NCI-H1105 (cell line): ENCODE measurements around the gene NRDE2.
A peak's percentile ranks its signal among the peaks of the same experiment; 100 is the strongest.
"Not testable (repeated sequence)": the region's sequence is repeated elsewhere in the genome, so short reads cannot be mapped to it uniquely, and the experiment has no call there.

Source experiments
- DNase-seq: peaks from one replicate; lab custom pipeline; 2025; lab: John Stamatoyannopoulos, UW

The NRDE2 gene

DNA sequence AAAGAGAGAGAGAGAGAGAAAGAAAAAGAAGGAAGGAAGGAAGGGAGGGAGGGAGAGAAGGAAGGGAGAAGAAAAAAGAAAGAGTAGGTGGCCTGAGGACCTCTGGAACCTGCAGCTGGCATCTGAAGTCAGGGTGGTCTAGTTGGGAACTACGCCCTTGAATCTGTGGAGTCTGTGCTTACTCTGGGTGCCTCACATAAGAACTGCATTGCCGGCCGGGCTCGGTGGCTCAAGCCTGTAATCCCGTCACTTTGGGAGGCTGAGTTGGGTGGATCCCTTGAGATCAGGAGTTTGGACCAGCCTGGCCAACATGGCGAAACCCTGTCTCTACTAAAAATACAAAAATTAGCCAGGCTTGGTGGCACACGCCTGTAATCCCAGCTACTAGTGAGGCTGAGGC lies 10.0 kb upstream of the NRDE2 start:
- DNase-seq = no peak

DNA sequence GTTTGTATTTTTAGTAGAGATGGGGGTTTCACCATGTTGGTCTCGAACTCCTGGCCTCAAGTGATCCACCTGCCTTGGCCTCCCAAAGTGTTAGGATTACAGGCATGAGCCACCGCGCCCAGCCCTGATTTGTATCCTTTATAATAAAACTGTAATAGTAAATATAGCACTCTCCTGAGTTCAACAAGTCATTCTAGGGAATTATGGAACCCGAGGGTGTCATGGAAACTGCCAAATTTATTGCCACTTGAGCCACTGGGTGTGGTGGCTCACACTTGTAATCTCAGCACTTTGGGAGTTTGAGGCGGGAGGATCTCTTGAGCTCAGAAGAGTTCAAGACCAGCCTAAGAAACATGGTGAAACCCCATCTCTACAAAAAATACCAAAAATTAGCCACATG lies 9.5 kb upstream of the NRDE2 start:
- DNase-seq = not testable (repeated sequence)

DNA sequence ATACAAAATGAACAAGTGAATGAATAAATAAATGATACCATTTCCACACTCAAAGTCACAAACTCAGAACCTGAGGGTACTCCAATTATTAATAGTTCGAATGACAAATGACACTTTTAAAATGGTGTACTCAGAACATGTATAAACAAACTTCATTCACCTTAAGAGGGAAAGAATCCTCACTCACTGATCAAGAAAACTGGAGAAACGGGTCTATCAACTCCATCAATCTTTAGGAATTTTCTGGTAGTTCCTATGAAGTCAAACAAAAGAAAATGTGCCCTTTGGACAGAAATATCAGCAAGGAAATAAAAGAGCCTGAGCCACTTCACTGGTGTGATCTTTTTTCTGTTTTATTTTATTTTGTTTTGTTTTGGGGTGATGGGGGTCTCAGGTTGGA lies 5.2 kb upstream of the NRDE2 start:
- no peak for DNase-seq

GRCh38 chr14:90336401-90336800 lies 4.7 kb upstream of the NRDE2 start:
- DNase-seq = no peak

DNA sequence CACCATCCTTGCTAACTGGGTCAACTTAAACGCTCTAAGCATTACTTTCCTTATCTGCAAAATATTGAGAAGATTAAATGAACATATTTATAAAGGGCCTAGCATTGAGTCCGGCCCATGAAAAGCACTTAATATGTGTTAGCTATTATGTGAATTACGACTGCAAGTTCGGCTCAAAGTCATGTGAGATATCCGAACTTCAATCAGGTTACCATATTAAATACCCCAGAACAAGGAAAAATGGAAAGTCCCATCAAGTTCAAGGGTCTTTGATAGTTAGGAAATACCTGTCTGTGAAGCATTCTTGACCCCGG lies 487 bp upstream of the NRDE2 start:
- DNase-seq = no peak

GRCh38 chr14:90330203-90331196 lies 1.2 kb downstream of the NRDE2 start:
- no peak for DNase-seq

- no peak for DNase-seq
Measured at GRCh38 chr14:90321891-90322290, 9.8 kb downstream of the NRDE2 start.

DNA sequence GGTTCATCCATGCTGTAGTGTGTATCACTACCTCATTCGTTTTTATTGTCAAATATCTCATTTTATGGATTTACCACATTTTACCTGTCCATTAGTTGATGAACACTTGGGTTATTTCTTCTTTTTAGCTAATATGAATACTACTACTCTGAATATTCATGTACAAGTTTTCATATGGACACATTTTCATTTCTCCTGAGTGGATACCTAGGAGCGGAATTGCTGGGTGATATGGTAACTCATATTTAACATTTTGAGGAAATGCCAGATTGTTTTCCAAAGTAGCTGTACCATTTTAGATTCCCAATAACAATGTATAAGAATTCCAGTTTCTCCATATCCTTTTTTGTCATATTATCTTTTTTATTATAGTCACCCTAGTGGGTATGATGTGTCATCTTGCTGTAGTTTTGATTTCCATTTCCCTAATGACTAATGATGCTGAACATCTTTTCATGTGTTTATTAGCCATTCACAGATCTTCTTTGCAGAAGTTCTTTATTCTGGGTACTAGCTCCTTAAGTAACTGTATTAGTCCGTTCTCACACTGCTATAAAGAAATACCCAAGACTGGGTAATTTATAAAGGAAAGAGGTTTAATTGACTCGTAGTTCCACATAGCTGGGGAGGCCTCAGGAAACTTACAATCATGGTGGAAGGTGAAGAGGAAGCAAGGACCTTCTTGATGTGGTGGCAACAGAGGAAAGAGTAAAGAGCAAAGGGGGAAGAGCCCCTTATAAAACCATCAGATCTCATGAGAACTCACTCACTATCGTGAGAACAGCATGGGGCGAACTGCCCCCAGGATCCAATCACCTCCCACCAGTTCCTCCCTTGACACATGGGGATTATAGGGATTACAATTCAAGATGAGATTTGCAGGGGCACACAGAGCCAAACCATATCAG lies 11.9 kb downstream of the NRDE2 start:
- DNase-seq = no peak

- DNase-seq = no peak
Measured at GRCh38 chr14:90319173-90319572, 12.6 kb downstream of the NRDE2 start.

- no peak for DNase-seq
Measured at GRCh38 chr14:90318016-90318415, 13.7 kb downstream of the NRDE2 start.

DNA sequence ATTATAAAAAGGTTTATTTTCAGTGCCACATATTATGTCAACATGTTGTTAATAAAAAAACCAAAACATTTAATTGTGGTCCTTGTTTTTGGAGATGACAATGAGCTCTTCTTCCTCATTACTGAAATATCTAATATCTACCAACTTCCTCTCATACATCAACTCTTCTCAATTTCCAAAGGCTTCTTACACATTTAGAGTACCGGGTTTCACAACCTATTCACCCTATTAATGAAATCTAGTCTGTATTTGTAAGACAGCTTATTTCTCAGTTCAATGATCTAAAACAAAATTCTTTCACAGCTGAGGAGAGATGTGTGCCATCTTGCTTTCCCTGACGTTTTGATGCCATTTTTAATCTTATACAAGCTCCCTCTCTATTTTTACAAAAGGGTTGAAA lies 14.5 kb downstream of the NRDE2 start:
- no peak for DNase-seq

DNA sequence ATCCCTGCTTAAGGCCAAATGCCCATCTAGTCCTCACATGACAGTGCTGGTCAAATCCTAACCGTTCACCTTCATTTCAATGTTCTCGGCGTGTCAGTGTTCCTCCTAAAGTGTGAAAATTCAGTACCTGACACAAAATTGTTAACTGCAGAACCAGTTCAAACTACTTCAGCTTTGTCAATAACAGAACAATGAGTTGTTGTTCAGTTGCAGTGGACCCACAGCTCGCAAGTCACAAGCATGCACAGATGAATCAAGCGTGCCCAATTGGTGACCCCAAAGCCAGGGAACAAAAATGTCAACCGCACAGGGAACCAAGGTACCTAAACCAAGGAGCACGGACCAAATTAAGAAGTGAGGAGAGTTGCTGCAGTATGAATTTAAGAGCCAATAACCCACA lies 23.2 kb downstream of the NRDE2 start:
- DNase-seq = no peak

GRCh38 chr14:90305176-90305601 lies 26.6 kb downstream of the NRDE2 start:
- DNase-seq = no peak

- DNase-seq = no peak
Measured at GRCh38 chr14:90304502-90304901, 27.2 kb downstream of the NRDE2 start.

GRCh38 chr14:90303473-90303872 lies 28.3 kb downstream of the NRDE2 start:
- DNase-seq = no peak

DNA sequence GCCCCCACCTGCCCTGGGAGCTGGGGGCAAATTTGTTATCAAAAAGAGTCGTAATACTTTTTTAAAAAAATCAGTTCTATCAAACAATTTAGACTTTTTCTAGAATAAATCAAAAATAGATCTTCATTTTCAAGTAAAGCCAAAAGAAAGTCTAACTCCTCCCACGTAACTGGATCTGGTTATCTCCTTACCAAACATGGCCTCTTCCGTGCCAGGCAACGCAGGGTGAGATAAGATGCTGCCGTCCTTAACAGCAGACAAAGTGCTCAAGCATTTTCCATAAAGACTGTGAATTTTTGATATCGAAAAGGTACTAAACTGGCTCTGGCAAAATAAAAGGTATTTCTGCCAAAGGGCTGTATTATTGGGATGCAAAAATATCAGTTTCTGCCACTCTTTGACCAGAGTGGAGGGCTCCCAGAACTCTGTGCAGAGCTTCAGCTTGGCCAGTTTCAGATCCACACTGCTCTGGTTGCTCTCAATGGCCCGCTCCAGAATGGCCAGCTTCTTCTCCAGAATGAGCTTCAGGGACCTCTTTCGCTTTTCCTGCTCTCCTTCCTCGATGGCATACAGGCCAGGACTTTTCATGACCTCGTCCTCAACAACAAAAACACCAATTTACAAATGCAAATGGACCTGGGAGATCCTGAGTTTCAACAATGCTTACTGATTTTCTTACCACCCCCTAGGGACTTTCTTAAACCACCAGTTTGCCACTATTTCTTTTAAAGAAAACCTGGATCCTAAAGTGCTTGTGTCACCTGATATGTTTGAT lies 29.0 kb downstream of the NRDE2 start:
- no peak for DNase-seq

- DNase-seq = peak; percentile 19
Measured at GRCh38 chr14:90301668-90302090, 30.1 kb downstream of the NRDE2 start.

DNA sequence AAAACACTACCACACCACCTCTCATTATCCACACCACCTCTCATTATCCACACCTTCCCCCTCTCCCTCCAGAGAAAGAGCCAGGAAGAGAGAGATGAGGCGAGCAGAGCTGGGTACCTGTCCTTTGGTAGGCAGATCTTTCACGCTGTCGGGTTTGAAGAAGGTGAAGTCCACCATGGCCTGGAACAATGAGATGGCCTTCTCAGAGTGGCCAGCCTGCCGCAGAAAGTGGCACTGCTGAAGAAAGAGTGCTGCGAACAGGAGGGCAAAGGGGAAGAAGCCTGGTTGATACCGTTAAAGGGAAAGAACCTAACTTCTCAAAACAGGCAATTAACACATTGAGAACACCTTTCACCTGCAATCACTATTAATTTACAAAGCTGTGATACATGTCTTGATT lies 30.6 kb downstream of the NRDE2 start:
- DNase-seq = no peak

DNA sequence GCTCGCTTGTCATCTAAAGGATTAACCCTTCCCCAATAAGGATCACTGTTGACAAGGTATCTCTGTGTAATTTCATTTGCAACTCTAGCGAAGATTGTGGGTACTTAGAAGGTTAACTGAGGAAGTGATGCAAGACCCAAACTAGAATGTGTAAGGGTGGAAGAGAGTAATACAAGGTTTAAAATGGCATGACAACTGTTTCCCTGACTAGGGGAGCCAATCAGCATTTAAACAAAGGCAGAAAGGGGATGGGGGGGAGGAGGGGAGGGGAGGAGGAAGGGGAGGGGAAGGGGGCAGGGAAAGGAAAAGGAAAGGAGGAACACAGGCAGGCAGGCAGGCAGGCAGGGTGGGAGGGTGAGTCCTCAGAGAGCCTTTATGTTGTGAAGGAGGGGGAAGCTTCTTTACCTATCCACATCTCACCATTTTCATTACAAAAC lies 31.1 kb downstream of the NRDE2 start:
- no peak for DNase-seq

DNA sequence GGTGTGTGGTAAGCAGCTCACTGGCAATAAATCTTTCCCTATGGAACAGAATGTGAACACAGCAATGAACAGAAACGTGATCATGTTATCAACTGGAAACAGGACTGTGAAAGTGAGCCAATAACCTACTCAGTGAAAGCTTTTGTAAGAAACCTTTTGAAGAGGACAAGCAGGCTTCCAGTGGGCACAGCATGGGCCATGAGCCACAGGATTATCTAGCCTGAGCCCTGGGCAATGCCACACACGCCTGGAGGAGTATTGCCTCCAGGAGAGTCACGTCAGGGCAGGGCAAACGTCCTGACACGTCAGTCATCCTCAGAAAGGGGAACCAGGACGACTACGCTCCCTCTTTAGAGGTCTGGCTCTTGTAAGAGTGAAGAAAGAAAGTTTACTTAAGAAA lies 32.3 kb downstream of the NRDE2 start:
- no peak for DNase-seq

DNA sequence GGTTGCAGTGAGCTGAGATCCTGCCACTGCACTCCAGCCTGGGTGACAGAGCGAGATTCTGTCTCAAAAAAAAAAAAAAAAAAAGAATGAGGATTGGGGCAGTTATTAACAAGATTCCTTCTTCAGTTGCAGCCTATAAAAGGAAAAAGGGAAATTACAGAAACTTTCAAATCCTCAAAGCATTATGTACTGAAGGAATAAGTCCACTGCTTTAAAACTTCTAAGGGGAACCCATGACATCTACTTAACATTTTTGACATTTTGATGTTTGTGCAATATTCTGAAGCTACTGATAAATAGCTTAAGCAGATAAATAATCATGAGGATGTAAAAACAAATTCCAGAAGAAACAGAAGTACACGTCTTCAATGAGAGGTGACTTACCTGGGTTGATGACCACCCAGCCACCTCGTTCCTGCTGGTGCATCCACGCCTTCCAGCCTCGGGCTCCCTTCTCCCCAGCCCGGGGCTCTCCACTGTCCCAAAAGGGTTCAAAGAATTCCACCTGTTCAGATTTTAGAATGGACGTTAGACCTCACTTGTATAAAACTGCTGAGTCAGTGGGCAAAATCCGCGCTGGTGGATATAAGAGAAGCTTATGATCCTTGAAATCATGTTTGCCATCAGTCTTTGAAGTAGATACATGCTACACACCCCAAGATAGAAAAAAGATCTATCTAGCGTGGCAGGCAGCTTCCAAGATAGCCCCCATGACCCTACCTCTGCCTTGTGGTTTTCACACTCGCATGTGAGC lies 33.7 kb downstream of the NRDE2 start:
- no peak for DNase-seq
